Measurements from ENCODE around the gene GLIPR2.

Gene GLIPR2

GRCh38 chr9:36192196-36192595 is 55.7 kb downstream of the GLIPR2 start:
- no peak for DNase-seq (ENCODE audit: low read depth in 2 of 2)

GRCh38 chr9:36193023-36193422 is 56.5 kb downstream of the GLIPR2 start:
- no peak for DNase-seq (ENCODE audit: low read depth in 2 of 2)

GRCh38 chr9:36194326-36195000 is 57.9 kb downstream of the GLIPR2 start:
- no peak for DNase-seq (ENCODE audit: low read depth in 2 of 2)

GRCh38 chr9:36204906-36205547 is 68.5 kb downstream of the GLIPR2 start:
- DNase-seq (ENCODE audit: low read depth in 2 of 2), result no peak

- no peak for DNase-seq (ENCODE audit: low read depth in 2 of 2)
Observed at GRCh38 chr9:36207016-36207415, 70.5 kb downstream of the GLIPR2 start.

GRCh38 chr9:36207546-36208012 is 71.0 kb downstream of the GLIPR2 start:
- DNase-seq (ENCODE audit: low read depth in 2 of 2), result no peak

- DNase-seq (ENCODE audit: low read depth in 2 of 2), result no peak
Observed at GRCh38 chr9:36208521-36209253, 72.2 kb downstream of the GLIPR2 start.

- DNase-seq (ENCODE audit: low read depth in 2 of 2), result no peak
Observed at GRCh38 chr9:36210722-36211121, 74.2 kb downstream of the GLIPR2 start.

- DNase-seq (ENCODE audit: low read depth in 2 of 2), result no peak
Observed at GRCh38 chr9:36211510-36211909, 75.0 kb downstream of the GLIPR2 start.

GRCh38 chr9:36213387-36213786 is 76.9 kb downstream of the GLIPR2 start:
- no peak for DNase-seq (ENCODE audit: low read depth in 2 of 2)
